C4-2B (cell line): ENCODE data around the gene MEX3B.

Experiments used
- CTCF ChIP-seq: fragments of 450-650 bp; conservative IDR thresholded peaks from 2 replicates; pipeline ENCODE4 v1.5.1; 2017; ENCODE audit warnings: mild to moderate bottlenecking
- ZFX ChIP-seq: fragments of 450-650 bp; IDR thresholded peaks from 2 replicates; pipeline ENCODE4 v1.6.1; 2017

DNA sequence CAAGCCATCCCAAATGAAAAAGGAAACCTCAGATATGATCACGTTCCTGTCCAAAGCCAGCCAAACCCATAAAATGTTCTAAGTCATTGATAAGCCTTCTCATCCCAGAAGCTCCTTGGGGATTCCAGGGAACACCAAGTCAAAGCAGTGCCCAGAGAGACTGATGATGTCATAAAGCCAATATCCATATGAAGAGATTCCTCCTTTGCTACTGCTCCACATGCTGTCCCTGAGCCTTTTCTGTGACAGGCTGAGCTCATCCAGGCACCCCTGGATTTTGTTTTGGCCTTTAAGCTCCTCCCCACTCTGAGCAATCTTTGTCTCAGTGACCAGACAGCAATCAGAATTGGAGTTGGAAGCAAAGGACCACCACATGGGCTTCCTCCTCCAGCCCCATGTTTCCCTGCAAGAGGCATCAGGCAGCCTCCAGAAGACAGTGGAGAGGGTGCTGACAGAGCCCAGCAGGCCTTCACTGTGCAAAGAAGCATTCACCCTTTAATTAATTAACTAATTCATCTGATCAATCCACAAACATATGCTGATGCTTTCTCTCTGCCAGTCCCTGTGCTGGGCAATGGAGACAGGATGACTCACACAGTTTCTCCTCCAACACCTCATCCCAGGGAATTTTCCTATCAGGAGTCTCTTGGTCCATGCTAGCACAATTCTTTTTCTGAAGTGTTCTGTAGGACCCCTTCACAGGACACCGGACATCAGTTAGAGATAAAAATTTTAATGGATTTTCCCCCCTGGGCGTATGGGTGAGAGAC lies 25.0 kb downstream of the MEX3B start:
- no peak for TF ChIP-seq CTCF
- TF ChIP-seq ZFX = no peak
